22Rv1 (cell line): ENCODE data around the gene ZNF407.

Experiments
- CTCF ChIP-seq: fragments of 450-650 bp; IDR thresholded peaks from 2 replicates; pipeline ENCODE4 v1.5.1; 2017; ENCODE audit warnings: mild to moderate bottlenecking
- ZFX ChIP-seq: fragments of 450-650 bp; IDR thresholded peaks from 2 replicates; pipeline ENCODE4 v1.6.1; 2017; ENCODE audit warnings: antibody characterized with exemption, borderline replicate concordance

GRCh38 chr18:75071866-75072671 is 474.4 kb downstream of the ZNF407 start:
- TF ChIP-seq CTCF = no peak
- TF ChIP-seq ZFX = no peak
